B cell (primary cell): ENCODE measurements around the gene ALOXE3. TPM values are rescaled to one million over a fixed set of nuclear protein-coding genes. Genes with fewer than 3 reads are reported as not detected.

Experiments
- ATAC-seq: fragments of 200-7000 bp; cut with Tn5 transposase; one replicate; pipeline ENCODE4 v1.10.0; 2021; ENCODE audit warnings: low read depth, mild to moderate bottlenecking, moderate number of reproducible peaks, moderate library complexity
- CTCF ChIA-PET: fragments of 350-600 bp; sonication (Branson Sonifier 250); formaldehyde crosslinking; loops from one replicate; lab custom pipeline; 2021; ENCODE audit warnings: antibody characterized with exemption, inconsistent platforms; lab: Charles Lee
- POLR2A ChIA-PET: fragments of 350-600 bp; sonication (Branson Sonifier 250); formaldehyde crosslinking; loops from one replicate; lab custom pipeline; 2021; ENCODE audit warnings: antibody characterized with exemption; lab: Charles Lee
- DNase-seq: peaks from one replicate; pipeline ENCODE4 v3.0.0; 2013
- H2AFZ ChIP-seq: 2 replicates; pipeline ENCODE4 v1.6.1; 2012; ENCODE audit warnings: mild to moderate bottlenecking, low read depth, low read length; ENCODE audit not compliant: insufficient read depth, poor library complexity, severe bottlenecking
- H3K27ac ChIP-seq, 2 donors: 1 replicate in 1 of 2; 2 replicates in 1 of 2; pipeline ENCODE4 v1.5.1; 2012 to 2013; ENCODE audit warnings: low read length in 2 of 2, mild to moderate bottlenecking in 2 of 2, moderate library complexity in 1 of 2
- H3K27me3 ChIP-seq, 4 experiments: fragments of 200-600 bp in 1 of 4; sonication (generic) in 1 of 4; replicated peaks in 1 of 4; 1 replicate in 2 of 4; 2 replicates in 2 of 4; pipeline versions ENCODE4 v1.6.1 to v1.7.0; 2013 to 2016; ENCODE audit warnings: low read length in 3 of 4, mild to moderate bottlenecking in 2 of 4, mixed read lengths in 1 of 4, moderate library complexity in 1 of 4; ENCODE audit not compliant: insufficient read depth in 4 of 4, control insufficient read depth in 3 of 4; ENCODE audit errors: control extremely low read depth in 1 of 4
- H3K36me3 ChIP-seq, 2 experiments: replicated peaks in 1 of 2; 1 replicate in 1 of 2; 2 replicates in 1 of 2; pipeline versions ENCODE4 v1.6.1 to v1.7.1; 2013; ENCODE audit warnings: low read length in 1 of 2; ENCODE audit not compliant: insufficient read depth in 2 of 2, control insufficient read depth in 1 of 2; ENCODE audit errors: control extremely low read depth in 1 of 2, extremely low read depth in 1 of 2
- H3K4me1 ChIP-seq, 2 donors: fragments of 200-600 bp in 1 of 2; sonication (generic) in 1 of 2; 1 replicate in 1 of 2; 2 replicates in 1 of 2; pipeline versions ENCODE4 v1.5.1 to v1.6.1; 2013 to 2017; ENCODE audit warnings: low read length in 2 of 2; ENCODE audit not compliant: control insufficient read depth in 2 of 2, insufficient read depth in 2 of 2
- H3K4me2 ChIP-seq: replicated peaks from 2 replicates; pipeline ENCODE3; 2012; ENCODE audit warnings: mild to moderate bottlenecking, low read depth, low read length; ENCODE audit not compliant: poor library complexity, severe bottlenecking
- H3K4me3 ChIP-seq, 5 experiments: fragments of 200-600 bp in 1 of 5; sonication (generic) in 1 of 5; 1 replicate in 3 of 5; 2 replicates in 2 of 5; pipeline versions ENCODE4 v1.5.1 to v1.7.0; 2011 to 2016; ENCODE audit warnings: low read length in 4 of 5, mild to moderate bottlenecking in 4 of 5, low read depth in 2 of 5, control low read depth in 1 of 5, moderate library complexity in 1 of 5; ENCODE audit not compliant: insufficient read depth in 1 of 5; ENCODE audit errors: control extremely low read depth in 1 of 5, extremely low read depth in 1 of 5
- H3K79me2 ChIP-seq: fragments of 200-600 bp; sonication (generic); one replicate; pipeline ENCODE4 v1.6.0; 2016; ENCODE audit warnings: low read length; ENCODE audit not compliant: control insufficient read depth, insufficient read depth
- H3K9ac ChIP-seq: fragments of 200-600 bp; sonication (generic); 2 replicates; pipeline ENCODE4 v1.6.1; 2017; ENCODE audit warnings: mild to moderate bottlenecking, low read length, moderate library complexity
- H3K9me3 ChIP-seq, 3 donors: one replicate each; pipeline versions ENCODE4 v1.6.1 to v1.7.1; 2013; ENCODE audit warnings: low read length in 2 of 3; ENCODE audit not compliant: control insufficient read depth in 2 of 3, insufficient read depth in 1 of 3; ENCODE audit errors: control extremely low read depth in 1 of 3
- H4K20me1 ChIP-seq: 2 replicates; pipeline ENCODE4 v1.6.0; 2012; ENCODE audit warnings: mild to moderate bottlenecking, low read length; ENCODE audit not compliant: insufficient read depth, control insufficient read depth, poor library complexity, severe bottlenecking
- H3K27ac Mint-ChIP-seq: one replicate; pipeline ENCODE4 v1.8.0; 2021; ENCODE audit warnings: mixed read lengths
- H3K27me3 Mint-ChIP-seq: one replicate; pipeline ENCODE4 v1.8.0; 2021; ENCODE audit warnings: mixed read lengths
- H3K4me1 Mint-ChIP-seq: one replicate; pipeline ENCODE4 v1.8.0; 2021; ENCODE audit warnings: mixed read lengths
- H3K4me3 Mint-ChIP-seq: one replicate; pipeline ENCODE4 v1.8.0; 2021; ENCODE audit warnings: mixed read lengths
- H3K9me3 Mint-ChIP-seq: one replicate; pipeline ENCODE4 v1.8.0; 2022; ENCODE audit warnings: mixed read lengths; ENCODE audit not compliant: insufficient read depth
- EZH2 ChIP-seq: IDR thresholded peaks from 2 replicates; pipeline ENCODE4 v1.6.1; 2012; ENCODE audit warnings: borderline replicate concordance, low read depth, mild to moderate bottlenecking, moderate library complexity, low read length; ENCODE audit not compliant: insufficient read depth, poor library complexity, severe bottlenecking
- WGBS: methylation state at CpG from one replicate; pipeline ENCODE4 v1.1.5; 2013; ENCODE audit warnings: missing lambda C conversion rate; ENCODE audit not compliant: insufficient coverage; 5-methylcytosine and 5-hydroxymethylcytosine counted together
- intact Hi-C: fragments of 100-400 bp; cut with micrococcal nuclease; formaldehyde crosslinking; loops from one replicate; pipeline ENCODE4 v1.10.0; 2022
- polyA plus RNA-seq: library from polyadenylated mRNA; depleted of rRNA; stranded (reverse); fragments of >200 nt; gene quantifications from 2 replicates; pipeline ENCODE4 v1.2.3, GENCODE V29; 2012
- total RNA-seq, 2 donors: library from RNA; stranded (reverse); fragments of 120-200 nt in 1 of 2; gene quantifications; 1 replicate in 1 of 2; 2 replicates in 1 of 2; pipeline versions ENCODE4 v1.2.3 to v1.2.4, GENCODE V29; 2013 to 2022
- TF ChIP-seq, protein P1 (sequence below): fragments of 200-600 bp; IDR thresholded peaks from one replicate; pipeline ENCODE4 v1.8.0; 2022; ENCODE audit warnings: antibody characterized with exemption, mild to moderate bottlenecking

ALOXE3 gene
- total and polyA plus RNA-seq, 2 donors (not counting 1 experiment from before 2014, with no cell fraction given): 0.04 TPM; not detected in 1

DNA sequence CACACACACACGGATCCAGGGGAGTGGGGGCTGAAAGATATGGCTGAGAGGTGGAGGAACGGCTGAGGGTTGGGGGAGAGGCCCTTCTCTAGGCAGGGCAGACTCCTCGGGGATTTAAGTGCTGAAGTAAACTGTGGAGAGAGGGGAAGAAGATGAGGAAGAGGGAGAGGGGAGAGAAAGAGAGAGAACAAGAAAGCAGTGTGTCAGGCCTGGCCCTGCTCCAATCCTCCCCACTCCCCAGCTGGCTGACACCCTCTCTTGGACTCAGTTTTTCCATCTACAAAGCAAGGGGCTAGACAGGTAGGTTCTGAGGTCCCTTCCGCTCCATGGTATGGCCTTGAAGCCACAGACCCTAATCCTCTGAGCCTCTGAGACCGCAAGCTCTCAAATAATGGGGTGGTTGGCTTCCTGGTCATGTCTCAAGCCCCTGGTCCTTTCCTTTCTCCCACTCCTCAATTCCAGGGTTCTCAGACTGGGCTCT, 42.5 kb upstream of the ALOXE3 start:
- no peaks in the 10 kb centered on the region for H3K9me3 Mint-ChIP-seq
- Histone ChIP-seq H3K4me1 (peaks cover 42 to 72% of the 10 kb centered on the region in 2 donors), H2AFZ (no peak overlapping the region), H3K9ac (no peak overlapping the region), H3K79me2 (peaks cover 27% of the 10 kb centered on the region), H3K27me3 (no peaks in the 10 kb centered on the region), H3K4me2 (peak overlapping the region; percentile 99), H4K20me1 (peaks cover 5% of the 10 kb centered on the region), H3K9me3 (no peaks in the 10 kb centered on the region), H3K36me3 (peaks cover 0 to 26% of the 10 kb centered on the region in 2 experiments), H3K4me3 (no peak overlapping the region), H3K27ac (peak overlapping the region; percentile 94 to 99)
- ChIA-PET CTCF (interaction anchor here (0.8 to 7.7 kb wide), 13 partner anchors 16 to 139 kb away, joined by 3 to 86 read pairs (median 4); partner anchors contain the start of genes ALOXE3, HES7, SLC25A35 and TMEM107), POLR2A (interaction anchor here (0.7 to 3.6 kb wide), 3 partner anchors 13 to 581 kb away, joined by 4 to 18 read pairs (median 4); partner anchors contain the start of genes CD68 and CTC1)
- DNase-seq: no peak
- WGBS: 93% methylated on average over 3 of the region's 5 CpGs
- TF ChIP-seq, protein P1, sequence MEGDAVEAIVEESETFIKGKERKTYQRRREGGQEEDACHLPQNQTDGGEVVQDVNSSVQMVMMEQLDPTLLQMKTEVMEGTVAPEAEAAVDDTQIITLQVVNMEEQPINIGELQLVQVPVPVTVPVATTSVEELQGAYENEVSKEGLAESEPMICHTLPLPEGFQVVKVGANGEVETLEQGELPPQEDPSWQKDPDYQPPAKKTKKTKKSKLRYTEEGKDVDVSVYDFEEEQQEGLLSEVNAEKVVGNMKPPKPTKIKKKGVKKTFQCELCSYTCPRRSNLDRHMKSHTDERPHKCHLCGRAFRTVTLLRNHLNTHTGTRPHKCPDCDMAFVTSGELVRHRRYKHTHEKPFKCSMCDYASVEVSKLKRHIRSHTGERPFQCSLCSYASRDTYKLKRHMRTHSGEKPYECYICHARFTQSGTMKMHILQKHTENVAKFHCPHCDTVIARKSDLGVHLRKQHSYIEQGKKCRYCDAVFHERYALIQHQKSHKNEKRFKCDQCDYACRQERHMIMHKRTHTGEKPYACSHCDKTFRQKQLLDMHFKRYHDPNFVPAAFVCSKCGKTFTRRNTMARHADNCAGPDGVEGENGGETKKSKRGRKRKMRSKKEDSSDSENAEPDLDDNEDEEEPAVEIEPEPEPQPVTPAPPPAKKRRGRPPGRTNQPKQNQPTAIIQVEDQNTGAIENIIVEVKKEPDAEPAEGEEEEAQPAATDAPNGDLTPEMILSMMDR: no peak
- no peak for TF ChIP-seq EZH2
- no peak for ATAC-seq
- no peaks in the 10 kb centered on the region for H3K27me3 Mint-ChIP-seq
- peaks cover 49% of the 10 kb centered on the region for H3K4me1 Mint-ChIP-seq
- intact Hi-C loops: no loop called here
- peak overlapping the region; percentile 87 for H3K4me3 Mint-ChIP-seq
- peak overlapping the region; percentile 92 for H3K27ac Mint-ChIP-seq

DNA sequence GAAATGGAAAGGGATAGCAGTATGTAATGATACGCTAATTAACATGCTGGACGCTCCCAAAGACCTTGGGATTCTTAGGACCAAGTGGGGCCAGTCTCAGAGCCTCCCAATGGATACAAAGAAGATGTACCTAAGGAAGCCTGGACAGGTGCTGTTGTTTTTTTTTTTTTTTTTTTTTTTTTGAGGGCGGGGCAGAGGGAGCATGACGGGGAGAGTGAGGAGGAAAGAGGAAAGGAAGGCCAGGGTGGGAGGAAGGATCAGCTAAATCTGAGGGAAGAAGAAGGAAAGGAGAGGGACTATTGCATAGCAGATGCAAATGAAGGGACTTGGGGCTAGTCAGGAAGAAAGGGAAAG, 41.9 kb upstream of the ALOXE3 start:
- WGBS: 84% methylated on average over 4 of the region's 4 CpGs
- H3K4me1 Mint-ChIP-seq: peaks cover 49% of the 10 kb centered on the region

More for the DNA sequence above, 41.9 kb upstream of the ALOXE3 start:
- no peak for DNase-seq
- TF ChIP-seq, protein P1: no peak
- no peak for TF ChIP-seq EZH2
- peak overlapping the region; percentile 87 for H3K4me3 Mint-ChIP-seq
- H2AFZ ChIP-seq: no peak overlapping the region
- no peaks in the 10 kb centered on the region for H3K9me3 Mint-ChIP-seq
- H3K9ac ChIP-seq: no peak overlapping the region
- no peaks in the 10 kb centered on the region for H3K9me3 ChIP-seq
- ChIA-PET CTCF (interaction anchor here (1.0 to 7.7 kb wide), 9 partner anchors 16 to 141 kb away, joined by 3 to 86 read pairs (median 10); partner anchors contain the start of genes ALOXE3 and TMEM107), POLR2A (interaction anchor here (0.7 to 3.6 kb wide), 5 partner anchors 13 to 581 kb away, joined by 4 to 18 read pairs (median 4); partner anchors contain the start of genes CD68 and CTC1)
- H3K27me3 ChIP-seq: no peaks in the 10 kb centered on the region
- H3K79me2 ChIP-seq: peaks cover 33% of the 10 kb centered on the region
- peaks cover 0 to 26% of the 10 kb centered on the region in 2 experiments for H3K36me3 ChIP-seq
- intact Hi-C loops: no loop called here
- peak overlapping the region; percentile 92 for H3K27ac Mint-ChIP-seq
- no peak for ATAC-seq
- peaks cover 48 to 78% of the 10 kb centered on the region in 2 donors for H3K4me1 ChIP-seq
- H4K20me1 ChIP-seq: peaks cover 10% of the 10 kb centered on the region
- H3K27ac ChIP-seq: peak overlapping the region; percentile 32 to 52
- H3K27me3 Mint-ChIP-seq: no peaks in the 10 kb centered on the region
- H3K4me2 ChIP-seq: no peak overlapping the region
- H3K4me3 ChIP-seq: no peak overlapping the region
